GM06990 (cell line): ENCODE results near the gene LDLRAD4.

Experiments used
- DNase-seq: peaks from one replicate; pipeline ENCODE4 v3.0.0-alpha.2; 2011; ENCODE audit not compliant: insufficient read length; ENCODE audit errors: extremely low read depth
- H3K27me3 ChIP-seq: replicated peaks from 2 replicates; pipeline ENCODE4 v1.6.0; 2011; ENCODE audit warnings: low read length; ENCODE audit not compliant: control insufficient read depth, insufficient read depth
- H3K36me3 ChIP-seq: 2 replicates; pipeline ENCODE4 v1.5.1; 2011; ENCODE audit warnings: low read length; ENCODE audit not compliant: control insufficient read depth, insufficient read depth
- H3K4me3 ChIP-seq: replicated peaks from 2 replicates; pipeline ENCODE4 v1.5.1; 2011; ENCODE audit warnings: low read depth, mild to moderate bottlenecking, control low read depth, low read length
- CTCF ChIP-seq: IDR thresholded peaks from 2 replicates; pipeline ENCODE4 v1.5.1; 2011; ENCODE audit warnings: low read length, control low read depth, mild to moderate bottlenecking, inconsistent platforms; ENCODE audit not compliant: insufficient read depth, poor library complexity, severe bottlenecking

The LDLRAD4 gene

GRCh38 chr18:13183359-13183758 is 35.2 kb upstream of the LDLRAD4 start:
- Histone ChIP-seq H3K27me3 (no peaks in the 10 kb centered on the region; the same call in 1 of the 2 replicates), H3K4me3 (no peak overlapping the region), H3K36me3 (no peaks in the 10 kb centered on the region)
- no peak for DNase-seq
- no peak for TF ChIP-seq CTCF

GRCh38 chr18:13183790-13184189 is 34.8 kb upstream of the LDLRAD4 start:
- DNase-seq = no peak
- no peaks in the 10 kb centered on the region; the same call in 1 of the 2 replicates for H3K27me3 ChIP-seq
- no peak overlapping the region for H3K4me3 ChIP-seq
- no peak for TF ChIP-seq CTCF
- H3K36me3 ChIP-seq = no peaks in the 10 kb centered on the region

- no peaks in the 10 kb centered on the region for H3K36me3 ChIP-seq
- TF ChIP-seq CTCF = no peak
- H3K4me3 ChIP-seq = no peak overlapping the region
- H3K27me3 ChIP-seq = no peaks in the 10 kb centered on the region; the same call in 1 of the 2 replicates
- no peak for DNase-seq
Measured at GRCh38 chr18:13184396-13184795, 34.2 kb upstream of the LDLRAD4 start.

GRCh38 chr18:13185675-13186198 is 32.8 kb upstream of the LDLRAD4 start:
- H3K36me3 ChIP-seq = no peaks in the 10 kb centered on the region
- H3K27me3 ChIP-seq = no peaks in the 10 kb centered on the region; the same call in 1 of the 2 replicates
- no peak for TF ChIP-seq CTCF
- DNase-seq = no peak
- H3K4me3 ChIP-seq = no peak overlapping the region

GRCh38 chr18:13186687-13187086 is 31.9 kb upstream of the LDLRAD4 start:
- no peaks in the 10 kb centered on the region for H3K36me3 ChIP-seq
- H3K27me3 ChIP-seq = no peaks in the 10 kb centered on the region
- no peak for DNase-seq
- H3K4me3 ChIP-seq = no peak overlapping the region
- TF ChIP-seq CTCF = no peak

GRCh38 chr18:13187498-13187897 is 31.1 kb upstream of the LDLRAD4 start:
- H3K36me3 ChIP-seq = no peaks in the 10 kb centered on the region
- no peak for TF ChIP-seq CTCF
- no peak overlapping the region for H3K4me3 ChIP-seq
- H3K27me3 ChIP-seq = no peaks in the 10 kb centered on the region
- no peak for DNase-seq
